HG03135 (cell line): ENCODE measurements around the gene AMOTL2.

Source experiments
- ATAC-seq: cut with Tn5 transposase; IDR thresholded peaks from one replicate; pipeline ENCODE4 v1.9.1; 2021; ENCODE audit warnings: mild to moderate bottlenecking, moderate library complexity; ENCODE audit not compliant: unreplicated experiment

The AMOTL2 gene

DNA sequence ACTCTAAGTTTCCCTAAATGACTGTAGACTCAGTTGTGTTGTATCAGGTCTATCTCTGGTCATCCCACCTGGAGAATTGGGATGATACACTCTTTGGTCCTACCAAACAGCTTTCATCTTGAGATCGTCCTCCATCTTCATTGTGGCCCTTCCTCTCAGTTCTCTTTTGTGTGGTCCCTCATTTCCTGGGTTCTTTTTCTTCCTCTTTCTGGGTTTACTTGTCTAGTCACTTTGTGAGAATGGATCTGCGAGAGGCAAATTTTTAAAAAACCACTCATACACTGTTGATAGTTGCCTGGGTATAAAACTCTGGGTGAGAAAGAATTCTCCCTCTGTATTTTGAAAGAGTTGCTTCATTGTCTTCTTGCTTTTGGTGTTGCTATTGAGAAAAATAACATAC, 6.0 kb upstream of the AMOTL2 start:
- ATAC-seq: peak; percentile 58

DNA sequence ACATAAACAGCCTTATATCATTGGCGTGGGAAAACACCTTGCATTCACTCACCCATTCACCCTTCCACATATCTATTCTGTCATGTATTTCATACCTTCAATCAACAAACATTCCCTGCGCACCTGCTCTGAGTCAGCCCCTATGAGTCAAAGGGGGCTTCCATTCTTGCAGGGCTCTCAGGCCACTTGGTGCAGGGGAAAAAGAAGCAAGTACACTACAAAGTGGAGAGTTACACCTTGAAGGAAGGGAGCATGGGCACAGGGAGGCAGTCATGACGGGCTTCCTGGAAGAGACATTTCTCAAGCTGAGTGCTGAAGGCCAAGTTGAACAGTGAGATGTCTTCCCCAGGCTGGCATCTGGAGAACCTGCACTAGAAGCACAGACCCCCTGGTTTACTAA, 4.6 kb upstream of the AMOTL2 start:
- ATAC-seq: no peak

DNA sequence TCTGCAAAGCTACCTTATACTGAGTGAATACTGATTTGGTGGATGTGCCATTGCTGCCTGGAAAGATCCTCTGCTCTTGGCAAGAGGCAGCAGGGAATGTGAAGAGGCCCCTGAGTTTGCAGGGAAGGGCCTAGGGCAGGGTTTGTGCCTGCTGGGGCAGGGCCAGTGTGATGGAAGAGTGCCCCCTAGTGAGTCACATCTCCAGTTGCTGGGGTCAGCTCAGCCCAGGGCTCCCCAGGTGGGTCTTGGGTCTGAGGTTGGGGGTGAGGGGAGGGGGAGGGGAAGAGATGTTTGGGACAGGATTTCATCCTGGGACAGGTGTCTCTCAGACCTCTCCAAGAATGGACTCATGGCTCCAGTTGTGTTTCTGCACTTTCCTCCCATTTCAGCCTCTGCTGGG, 4.1 kb upstream of the AMOTL2 start:
- no peak for ATAC-seq

DNA sequence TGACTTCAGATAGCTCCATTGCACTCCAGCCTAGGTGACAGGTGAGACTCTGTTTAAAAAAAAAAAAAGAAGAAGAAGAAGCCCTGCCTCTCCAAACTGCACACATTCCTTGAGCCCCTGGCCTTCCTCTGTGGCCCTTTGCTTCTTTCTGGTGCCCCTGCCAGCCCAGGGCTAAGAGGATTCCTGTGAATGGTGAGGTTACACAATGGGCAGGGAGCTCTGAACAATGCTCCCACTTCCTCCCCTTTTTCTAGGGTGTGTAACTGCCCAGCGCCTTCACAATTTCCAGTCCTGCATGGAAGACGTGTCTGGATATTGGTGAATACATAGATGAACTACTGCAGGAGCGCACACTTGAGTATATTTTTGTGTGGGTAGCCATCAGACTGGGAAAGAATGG, 3.6 kb upstream of the AMOTL2 start:
- no peak for ATAC-seq

DNA sequence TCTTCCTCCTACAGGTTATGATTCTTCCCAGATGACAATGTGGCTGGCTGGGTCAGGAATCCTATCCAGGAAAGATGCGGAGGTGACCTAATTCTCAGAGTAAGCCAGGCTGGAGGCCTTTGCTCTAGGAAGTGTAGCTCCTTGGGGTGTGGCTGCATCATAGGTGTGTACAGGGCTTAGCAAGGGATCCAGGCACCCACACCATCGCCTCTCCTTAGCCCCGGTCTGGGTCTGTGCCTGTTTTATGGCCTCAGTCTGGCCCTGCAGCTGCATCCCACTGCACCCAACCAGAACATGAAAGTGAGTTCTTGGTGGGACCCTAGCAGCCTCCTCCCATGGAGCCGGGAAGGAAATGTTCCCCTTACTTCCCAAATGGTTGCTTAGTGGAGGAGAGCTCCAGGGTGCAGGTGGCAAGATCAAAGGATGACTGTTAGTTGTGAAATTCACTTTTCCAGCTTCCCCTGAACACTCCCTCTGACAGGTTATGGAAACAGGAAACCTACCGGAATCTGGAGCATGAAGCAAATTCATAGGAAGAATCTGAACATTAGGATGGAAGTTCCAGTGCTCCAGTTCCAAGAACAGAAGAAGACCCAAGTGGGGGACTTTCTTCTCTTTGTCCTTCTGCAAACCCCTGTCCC, 2.7 kb upstream of the AMOTL2 start:
- ATAC-seq: no peak

DNA sequence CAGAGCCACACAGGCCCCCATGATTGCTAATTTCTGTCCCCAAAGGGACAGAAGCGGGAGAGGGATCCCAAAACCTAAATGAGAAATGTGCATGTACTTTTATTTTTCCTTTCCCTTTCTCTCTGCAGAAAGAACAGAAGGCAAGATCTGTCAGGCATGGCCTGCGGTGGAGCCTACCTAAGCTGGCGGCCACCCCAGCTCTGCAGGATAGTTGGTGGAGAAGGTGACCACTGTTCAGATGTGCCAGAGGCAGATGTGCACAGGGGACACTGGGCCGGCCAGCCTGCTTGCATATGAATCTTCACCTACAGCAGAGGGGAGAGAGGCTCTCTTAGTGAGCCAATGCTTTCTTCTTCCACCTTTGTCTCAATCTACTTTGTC, 2.1 kb upstream of the AMOTL2 start:
- ATAC-seq: no peak

DNA sequence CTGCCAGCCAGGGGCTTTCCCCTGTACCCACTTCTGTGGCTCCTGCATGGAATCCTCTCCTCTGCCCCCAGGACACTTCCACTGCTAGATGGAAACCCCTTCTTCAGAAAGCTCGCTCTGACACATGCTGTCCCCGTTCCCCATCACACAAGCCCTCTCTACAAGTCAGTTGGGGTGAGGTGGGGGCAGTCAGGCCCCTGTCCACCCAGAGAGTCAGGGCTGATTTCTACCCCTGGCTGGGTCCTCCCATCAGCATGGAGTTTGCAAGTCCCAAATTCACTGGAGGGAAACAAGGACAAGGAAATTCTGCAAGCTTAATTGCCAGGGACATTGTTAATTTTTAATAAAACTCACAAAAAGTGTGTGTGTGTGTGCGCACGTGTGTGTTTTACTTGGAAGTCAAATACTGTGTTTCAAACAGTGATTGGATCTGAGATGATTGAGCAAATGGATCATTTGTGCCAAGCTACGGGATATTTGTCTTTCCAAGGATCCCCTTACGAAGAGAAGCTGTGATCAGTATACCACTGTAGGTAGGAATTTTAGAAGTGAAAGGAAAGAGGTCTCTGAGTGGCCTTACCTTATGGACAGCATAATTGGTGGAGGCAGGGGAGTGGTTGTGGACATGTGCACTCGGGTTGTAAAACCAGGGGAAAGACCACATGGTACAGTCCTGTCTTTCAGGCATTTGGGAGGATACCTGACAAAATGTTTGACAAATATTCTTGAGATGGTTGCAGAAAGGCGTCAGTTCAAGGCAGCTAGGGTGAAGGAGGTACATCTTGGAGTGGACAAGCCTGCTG, 1.5 kb upstream of the AMOTL2 start:
- no peak for ATAC-seq

DNA sequence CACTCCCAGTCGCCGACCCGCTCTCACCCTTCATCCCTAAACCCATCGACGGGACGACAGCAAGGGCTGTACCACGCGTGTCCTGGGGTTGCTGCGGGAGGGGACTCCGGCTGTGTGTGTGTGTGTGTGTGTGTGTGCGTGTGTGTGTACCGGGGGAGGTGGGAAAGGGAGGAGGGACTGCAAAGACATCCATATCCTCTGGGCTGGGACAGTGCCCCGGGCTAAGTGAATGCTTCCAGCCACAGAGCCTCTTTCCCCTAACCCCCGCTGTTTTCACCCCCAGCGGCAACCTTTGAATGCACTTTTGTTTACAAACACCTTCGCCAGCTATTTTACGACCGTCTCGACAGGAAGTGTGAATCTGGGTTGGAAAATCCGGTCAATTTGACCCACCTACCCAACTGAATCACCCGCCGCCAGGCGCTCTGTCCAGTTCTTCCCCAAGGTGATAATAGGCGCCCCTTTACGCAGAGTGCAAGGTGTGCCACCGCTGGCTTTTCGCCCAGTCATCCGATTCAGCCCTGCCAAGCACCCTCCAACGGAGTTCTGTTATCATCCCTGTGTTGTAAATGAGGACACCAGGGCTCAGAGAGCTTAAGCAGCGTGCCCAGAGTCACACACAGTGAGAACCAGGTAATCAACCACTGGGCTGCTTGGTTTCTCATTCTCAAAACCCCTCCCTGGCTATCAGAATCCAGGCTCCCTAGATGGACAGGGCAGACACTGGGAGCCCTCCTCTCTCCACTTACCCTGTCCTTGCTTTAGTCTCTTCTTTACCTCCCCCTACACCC, 739 bp upstream of the AMOTL2 start:
- no peak for ATAC-seq

DNA sequence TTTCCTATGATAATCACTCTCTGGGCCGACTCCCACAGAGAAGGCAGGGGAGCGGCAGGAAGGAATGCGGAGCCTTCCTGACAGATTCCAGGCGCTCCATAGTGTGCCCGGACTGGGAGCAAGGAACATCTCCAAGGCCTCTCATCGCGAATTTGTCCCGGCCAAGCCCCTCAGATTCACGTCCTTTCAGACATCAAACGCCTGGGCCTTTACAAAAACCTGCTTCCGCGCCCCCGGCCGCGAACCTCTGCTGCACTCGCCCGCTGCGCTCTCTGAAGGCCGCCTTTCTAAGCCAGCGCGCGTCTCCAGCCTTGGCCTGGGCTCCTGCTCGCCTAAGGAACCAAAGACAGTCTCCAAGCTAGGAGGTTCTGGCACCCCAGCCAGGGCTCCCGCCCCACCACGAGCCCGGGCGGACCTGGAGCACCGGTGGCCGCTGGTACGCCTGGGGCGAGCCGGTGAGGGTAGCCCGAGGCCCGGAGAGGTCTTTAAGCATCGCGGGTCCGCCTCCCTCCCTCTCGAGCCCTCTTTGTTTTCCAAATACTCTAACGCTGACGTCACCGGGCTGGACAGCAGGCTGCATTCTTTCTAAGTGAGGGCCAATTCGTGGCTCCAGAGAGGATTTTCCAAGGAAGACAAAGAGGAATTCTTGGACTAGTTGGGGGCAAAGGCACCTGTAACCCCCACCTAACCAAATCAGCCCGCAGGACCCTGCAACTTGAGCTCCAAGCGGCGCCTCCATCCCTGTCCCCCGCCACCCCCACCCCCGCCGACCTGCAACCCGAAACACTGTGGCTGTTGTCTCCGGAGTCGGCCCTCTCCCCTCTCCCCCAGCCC, 759 bp downstream of the AMOTL2 start:
- ATAC-seq: no peak

DNA sequence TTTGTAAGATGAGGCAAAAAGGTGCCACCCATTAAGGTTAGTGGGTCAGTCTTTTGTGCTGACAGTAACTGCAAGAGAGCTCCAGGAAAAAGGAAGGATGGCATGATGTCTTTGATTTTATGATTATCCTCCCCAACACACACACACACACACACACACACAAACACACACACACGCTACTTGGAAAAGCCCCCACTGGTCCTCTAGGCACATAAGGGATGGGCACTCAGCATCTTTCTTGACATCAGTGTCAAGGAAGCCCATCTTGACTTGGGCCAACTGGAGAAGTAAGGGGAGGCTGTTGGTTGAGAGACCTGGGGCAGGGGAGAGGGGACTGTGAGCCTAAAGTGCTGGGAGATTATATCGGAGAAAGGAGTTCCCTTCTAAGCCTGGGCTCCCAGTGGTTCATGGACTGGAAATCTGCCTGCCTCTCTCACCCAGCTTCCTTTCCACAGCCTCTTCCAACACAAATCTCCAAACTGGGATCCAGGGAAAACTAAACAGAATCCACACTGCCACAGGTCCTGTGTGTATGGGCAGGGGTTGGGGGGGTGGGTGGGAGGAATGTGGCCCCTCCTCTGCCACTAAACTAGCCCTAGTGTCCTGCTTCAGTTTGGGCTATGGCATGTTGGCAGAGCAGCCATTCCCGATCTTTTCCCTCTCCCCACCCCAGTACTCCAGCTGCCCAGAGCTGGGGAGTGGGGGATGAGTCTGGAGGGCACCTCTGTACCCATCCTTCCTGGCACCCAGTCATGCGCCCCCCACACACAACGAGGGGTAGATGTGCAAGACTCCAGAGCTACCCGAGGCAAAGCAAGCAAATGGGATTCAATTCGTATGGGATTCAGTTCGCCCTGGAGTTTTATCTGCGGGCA, 1.6 kb downstream of the AMOTL2 start:
- no peak for ATAC-seq

DNA sequence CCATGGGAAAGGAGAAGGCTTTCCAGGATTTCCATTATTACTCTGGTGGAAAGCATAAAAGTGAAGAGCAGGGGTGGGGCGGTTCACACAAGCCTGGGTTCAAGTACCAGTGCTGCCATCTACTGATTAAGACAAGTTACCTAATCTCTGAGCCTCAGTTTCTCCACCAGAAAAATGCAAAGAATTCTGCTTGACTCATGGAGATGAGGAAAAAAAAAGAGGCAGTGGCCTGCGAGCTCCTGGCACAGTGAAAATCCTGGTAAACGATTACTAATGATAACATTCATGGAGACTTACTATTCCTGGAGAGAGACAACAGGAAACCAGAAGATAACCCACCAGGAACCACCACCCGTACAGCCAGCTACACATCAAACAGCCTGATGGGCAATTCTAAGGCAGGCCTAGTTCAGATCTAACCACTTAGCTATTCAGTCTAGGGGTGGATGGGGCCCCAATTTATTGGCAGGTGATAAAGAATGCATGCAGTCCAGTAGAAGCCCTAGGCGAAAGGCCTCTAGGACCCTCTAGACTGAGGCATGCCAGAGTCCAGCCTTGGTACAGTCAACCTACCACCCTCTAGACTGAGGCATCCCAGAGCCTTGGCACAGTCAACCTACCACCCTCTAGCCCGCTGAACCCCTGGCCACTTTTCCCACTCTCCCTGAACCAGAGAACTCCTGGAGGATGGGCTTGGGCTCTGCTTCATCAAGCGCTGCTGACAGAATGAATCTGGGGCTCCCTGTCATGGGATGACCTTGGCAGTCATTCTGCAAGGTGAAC, 2.5 kb downstream of the AMOTL2 start:
- ATAC-seq: no peak

DNA sequence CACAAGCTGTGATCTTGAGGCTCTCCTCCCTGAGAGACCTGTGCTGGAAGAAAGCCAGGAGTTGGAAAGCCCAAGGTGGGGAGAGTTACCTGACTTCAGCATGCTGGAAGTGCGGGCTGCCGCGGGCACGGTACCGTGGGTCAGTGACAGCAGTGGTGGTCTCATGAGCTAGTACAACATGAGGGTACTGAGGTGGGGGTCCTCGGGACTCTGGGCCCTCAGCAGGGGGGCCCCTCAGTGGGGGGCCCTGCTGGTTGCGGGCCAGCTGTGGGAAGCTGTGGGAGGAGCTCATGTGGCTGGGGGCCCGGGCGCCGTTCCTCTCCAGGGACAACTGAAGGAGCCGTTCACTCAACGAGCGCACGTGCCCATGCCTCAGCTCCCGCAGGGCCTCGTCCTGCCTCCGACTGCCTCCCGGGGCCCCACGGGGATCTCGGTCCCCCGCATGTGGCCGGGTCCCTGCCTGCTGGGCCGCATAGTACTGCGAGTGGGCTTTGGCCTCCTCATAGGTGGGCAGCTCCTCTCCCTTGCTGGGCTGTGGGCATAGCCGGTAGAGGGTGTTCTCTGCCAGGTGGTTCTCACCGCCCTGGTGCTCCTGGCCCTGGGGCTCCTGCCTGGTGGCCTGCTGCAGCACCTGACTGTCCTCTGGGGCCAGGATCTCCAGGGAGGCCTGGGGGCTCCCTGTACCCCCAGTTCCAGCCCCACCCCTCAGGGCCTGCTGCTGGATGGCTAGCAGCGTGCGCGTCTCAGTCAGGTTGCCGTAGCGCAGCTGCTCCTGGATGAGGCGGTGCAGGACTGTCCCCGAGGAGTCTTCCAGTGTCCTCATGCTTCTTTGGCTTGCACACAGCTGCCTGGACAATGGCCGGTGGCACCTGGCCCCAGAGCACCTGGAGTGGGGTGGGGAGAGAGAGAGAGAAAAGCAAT, 3.4 kb downstream of the AMOTL2 start:
- no peak for ATAC-seq

DNA sequence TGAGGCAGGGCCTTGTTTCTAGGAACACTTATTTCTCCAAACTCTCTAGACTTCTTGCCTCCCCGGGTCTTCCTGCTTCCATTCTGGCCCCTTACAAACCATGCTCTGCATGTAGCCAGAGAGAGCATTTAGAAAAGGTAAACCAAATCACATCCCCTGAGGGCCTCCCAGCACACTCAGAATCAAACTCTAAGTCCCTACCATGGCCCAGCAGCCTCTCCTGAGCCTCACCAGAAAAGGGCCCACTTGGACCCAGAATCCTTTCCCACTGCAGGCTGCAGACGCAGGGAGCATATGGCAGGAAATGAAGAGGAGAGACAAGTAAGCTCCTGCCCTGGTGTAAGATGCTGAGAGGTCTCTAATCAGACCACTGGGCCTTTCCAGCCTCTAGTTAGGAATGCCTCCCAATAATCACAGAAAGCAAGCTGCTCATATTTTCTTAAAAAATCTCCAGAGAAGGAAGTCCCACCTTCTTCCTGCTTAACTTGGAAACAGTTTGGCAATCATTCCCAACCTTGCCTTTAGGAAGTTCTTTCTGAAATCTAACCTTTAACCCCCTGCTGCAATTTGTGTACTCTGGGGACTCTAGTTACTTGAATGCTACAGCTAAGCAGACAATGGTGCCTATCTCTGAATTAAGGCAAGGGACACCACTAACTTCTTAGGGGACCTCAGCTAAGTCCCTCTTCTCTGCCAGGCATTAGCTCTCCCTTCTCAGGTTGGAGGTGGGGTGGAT, 4.2 kb downstream of the AMOTL2 start:
- no peak for ATAC-seq

DNA sequence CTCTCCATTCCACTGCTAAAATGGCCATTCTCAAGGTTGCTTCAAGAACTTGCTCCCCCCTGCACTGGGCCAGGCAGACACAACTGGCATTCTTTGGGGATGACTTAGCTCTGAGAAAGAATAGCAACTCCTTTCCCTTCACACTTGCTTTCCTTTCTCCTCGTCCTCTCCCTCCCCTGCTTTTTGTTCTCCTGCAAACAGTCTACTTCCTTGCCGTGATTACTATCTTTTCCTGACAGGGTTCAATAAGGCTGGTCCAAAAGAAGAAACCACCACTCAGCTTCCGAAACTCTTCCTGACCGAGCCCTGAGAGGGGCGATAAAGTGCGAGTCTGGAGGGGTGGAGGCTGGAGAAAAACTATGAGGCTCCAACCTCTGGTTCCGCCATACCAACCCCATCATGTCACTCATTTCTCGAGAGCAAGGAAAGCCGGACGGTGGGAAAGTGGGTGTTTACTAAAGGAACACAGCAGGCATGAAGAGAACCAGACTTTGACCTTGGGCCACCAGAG, 5.0 kb downstream of the AMOTL2 start:
- ATAC-seq: no peak

DNA sequence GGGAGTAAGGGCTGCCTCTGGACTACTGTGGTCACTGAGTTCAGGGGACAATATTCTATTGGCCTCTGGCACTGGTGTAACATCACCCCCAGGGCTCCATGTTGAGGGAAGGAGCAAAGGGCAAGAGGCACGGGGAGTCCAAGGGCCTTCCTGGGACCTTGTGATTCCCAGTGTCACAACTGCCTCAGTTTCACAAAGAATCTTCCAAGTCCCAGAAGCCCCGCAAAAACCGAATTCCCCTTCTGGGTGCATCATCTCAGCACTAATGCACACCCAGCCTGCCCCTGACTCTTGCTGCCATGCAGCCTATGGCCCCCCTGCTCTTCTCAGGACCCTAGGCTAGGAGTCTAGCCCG, 5.5 kb downstream of the AMOTL2 start:
- no peak for ATAC-seq

DNA sequence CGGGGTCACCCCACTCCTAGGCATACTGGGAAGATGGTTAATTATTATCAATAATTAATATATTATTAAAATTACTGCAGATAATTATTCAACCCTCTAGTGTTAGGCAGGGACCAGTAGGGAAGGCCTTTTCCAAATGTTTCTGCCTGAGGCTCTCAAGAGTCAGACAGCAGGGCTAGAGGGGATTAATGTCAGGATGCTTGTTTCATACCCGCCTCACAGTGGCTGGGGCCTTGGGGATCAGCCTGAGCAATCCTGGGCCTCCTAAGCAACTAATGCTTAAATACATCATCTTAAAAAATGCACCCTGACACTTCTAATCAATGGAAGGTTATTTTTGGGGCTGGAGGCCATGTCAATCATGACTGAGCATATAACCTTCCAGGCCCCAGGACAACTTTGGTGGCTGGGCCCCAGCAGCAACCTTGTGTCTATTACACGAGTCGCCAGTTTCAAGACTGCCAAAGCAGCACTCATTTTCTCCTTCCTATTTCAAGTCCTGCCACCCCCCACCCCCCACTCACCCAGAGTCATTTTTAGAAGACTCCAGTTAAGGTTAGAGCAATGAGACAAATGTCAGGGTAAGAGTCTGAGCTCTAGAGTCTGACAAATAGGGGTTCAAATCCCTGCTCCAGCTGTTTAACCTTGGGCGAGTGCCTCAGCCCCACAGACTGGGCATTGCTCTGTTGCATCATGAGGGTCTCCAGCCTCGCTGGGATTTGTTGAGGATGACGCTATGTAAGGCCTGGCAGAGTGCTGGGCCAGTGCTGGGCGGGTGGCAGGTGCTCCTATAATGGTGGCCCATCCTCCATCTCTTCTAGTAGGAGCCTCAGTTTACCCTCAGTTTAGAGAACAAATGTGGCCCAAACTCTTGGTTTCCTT, 6.1 kb downstream of the AMOTL2 start:
- no peak for ATAC-seq
